ENCODE data around the gene EBI3. TPM values are rescaled to one million over a fixed set of nuclear protein-coding genes. Genes with fewer than 3 reads are reported as not detected.
A peak's percentile ranks its signal among the peaks of the same experiment; 100 is the strongest.
"Not testable (repeated sequence)": the region's sequence is repeated elsewhere in the genome, so short reads cannot be mapped to it uniquely, and the experiment has no call there.

The EBI3 gene
- total RNA-seq, 2 donors from 2014 or later, result 21.8 to 29.9 TPM

- Mint-ChIP-seq H3K4me1 (ENCODE audit: low read depth) (peaks cover 5% of the 10 kb centered on the region), H3K36me3 (ENCODE audit: insufficient read depth in 2 of 2) (peaks cover 0 to 2% of the 10 kb centered on the region in 2 donors), H3K9me3 (no peaks in the 10 kb centered on the region), H3K27ac (no peak overlapping the region), H3K27me3 (ENCODE audit: low read depth) (peaks cover 20% of the 10 kb centered on the region), H3K4me3 (peak overlapping the region; percentile 65 to 77)
- DNase-seq, result no peak
- ATAC-seq (replicated peaks in 1 of 2), result peak; percentile 25 to 28
These were observed 50.5 kb downstream of the EBI3 start for GRCh38 chr19:4279530-4280422.

DNA sequence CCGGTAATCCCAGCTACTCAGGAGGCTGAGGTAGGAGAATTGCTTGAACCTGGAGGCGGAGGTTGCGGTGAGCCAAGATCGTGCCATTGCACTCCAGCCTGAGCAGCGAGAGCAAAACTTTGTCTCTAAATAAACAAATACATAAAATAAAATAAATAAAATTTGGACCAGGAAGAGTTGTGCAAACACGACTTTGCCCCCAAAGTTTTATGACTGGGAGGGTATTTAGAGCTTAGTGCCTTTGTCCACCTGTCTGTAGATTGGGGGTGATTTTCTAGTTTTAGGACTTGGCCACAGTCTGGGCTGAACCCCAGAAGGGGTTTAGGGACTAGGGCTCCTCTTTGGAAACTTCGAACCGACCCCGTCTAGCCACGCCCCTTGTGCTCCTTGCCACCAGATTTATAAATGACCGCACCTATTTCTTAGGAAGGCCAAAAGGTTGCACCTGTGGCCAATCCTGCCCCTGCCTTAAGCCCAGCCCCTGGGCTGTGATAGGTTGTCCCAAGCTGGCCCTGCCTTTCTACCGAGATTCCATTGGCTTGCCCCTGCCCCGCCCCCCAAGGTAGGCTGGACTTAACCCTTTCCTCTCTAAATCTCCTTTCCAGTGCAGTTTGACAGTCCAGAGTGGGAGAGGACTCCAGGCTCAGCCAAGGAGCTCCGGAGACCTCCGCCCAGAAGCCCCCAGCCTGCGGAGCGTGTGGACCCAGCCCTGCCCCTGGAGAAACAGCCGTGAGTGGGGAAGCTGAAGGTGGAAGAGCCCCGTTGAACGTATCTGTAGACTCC is 55.0 kb downstream of the EBI3 start:
- peaks cover 5% of the 10 kb centered on the region for H3K4me1 Mint-ChIP-seq (ENCODE audit: low read depth)
- peaks cover 0 to 2% of the 10 kb centered on the region in 2 donors for H3K36me3 Mint-ChIP-seq (ENCODE audit: insufficient read depth in 2 of 2)
- H3K4me3 Mint-ChIP-seq, result no peak overlapping the region
- H3K27me3 Mint-ChIP-seq (ENCODE audit: low read depth), result peaks cover 12% of the 10 kb centered on the region
- H3K27ac Mint-ChIP-seq, result no peak overlapping the region
- peak in 1 of 2 donors; percentile 22 for ATAC-seq (replicated peaks in 1 of 2)
- DNase-seq, result no peak
- H3K9me3 Mint-ChIP-seq, result no peaks in the 10 kb centered on the region

DNA sequence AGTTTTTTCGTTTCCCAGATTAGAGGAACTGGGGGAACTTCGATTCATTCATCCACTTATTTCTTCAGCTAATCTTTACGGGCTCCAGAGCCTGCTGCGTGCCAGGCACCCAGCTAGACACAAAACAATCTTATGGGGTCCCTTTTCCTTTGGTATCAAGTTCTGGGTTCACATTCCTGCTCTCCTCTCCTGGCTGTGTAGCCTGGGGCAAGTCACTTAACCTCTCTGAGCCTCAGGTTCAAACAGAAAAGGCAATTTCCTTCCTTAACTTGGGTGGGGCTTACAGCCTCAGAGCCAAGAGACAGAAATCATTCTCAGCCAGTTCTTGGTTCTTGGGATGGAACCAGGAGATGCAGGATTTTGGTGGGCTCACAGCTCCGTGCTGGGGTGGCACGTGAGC is 55.7 kb downstream of the EBI3 start:
- no peak overlapping the region for H3K27ac Mint-ChIP-seq
- DNase-seq (no peak), ATAC-seq (replicated peaks in 1 of 2) (no peak)
- peaks cover 7% of the 10 kb centered on the region for H3K27me3 Mint-ChIP-seq (ENCODE audit: low read depth)
- H3K9me3 Mint-ChIP-seq, result no peaks in the 10 kb centered on the region
- peaks cover under 1% of the 10 kb centered on the region for H3K4me1 Mint-ChIP-seq (ENCODE audit: low read depth)
- peaks cover 0 to under 1% of the 10 kb centered on the region in 2 donors for H3K36me3 Mint-ChIP-seq (ENCODE audit: insufficient read depth in 2 of 2)
- no peak overlapping the region for H3K4me3 Mint-ChIP-seq

DNA sequence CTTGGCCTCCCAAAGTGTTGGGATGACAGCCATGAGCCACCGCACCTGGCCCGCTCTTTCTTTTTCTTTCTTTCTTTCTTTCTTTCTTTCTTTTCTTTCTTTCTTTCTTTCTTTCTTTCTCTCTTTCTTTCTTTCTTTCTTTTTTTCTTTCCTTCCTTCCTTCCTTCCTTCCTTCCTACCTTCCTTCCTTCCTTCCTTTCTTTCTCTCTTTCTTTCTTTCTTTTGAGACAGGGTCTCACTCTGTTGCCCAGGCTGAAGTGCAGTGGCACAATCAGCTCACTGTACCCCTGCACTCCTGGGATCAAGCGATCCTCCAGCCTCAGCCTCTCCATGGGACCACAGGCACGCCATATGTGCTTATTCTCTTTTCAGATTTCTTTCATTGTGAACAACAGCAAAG is 56.8 kb downstream of the EBI3 start:
- not testable (repeated sequence) for H3K27ac Mint-ChIP-seq; H3K4me3 Mint-ChIP-seq; H3K4me1 Mint-ChIP-seq (ENCODE audit: low read depth); DNase-seq; ATAC-seq (replicated peaks in 1 of 2); H3K9me3 Mint-ChIP-seq; H3K36me3 Mint-ChIP-seq (ENCODE audit: insufficient read depth in 2 of 2); H3K27me3 Mint-ChIP-seq (ENCODE audit: low read depth)

Other genes starting within 250 kb of the EBI3 start
- 1,000 to 10,000 TPM; 3,876 to 4,058 TPM for gene EEF2, start 244.1 kb upstream of the EBI3 start, total RNA-seq
- 10 to 100 TPM; 33.4 TPM for gene PIAS4, start 221.8 kb upstream of the EBI3 start, total RNA-seq
- 10 to 100 TPM; 29.9 to 39.6 TPM for gene ZBTB7A, start 162.6 kb upstream of the EBI3 start, total RNA-seq
- 100 to 1,000 TPM; 144 to 157 TPM for gene MAP2K2, start 105.4 kb upstream of the EBI3 start, total RNA-seq
- gene CREB3L3, start 75.9 kb upstream of the EBI3 start, total RNA-seq, result under 1 TPM in 1 of 2 donors, not detected in 1; 0.10 TPM
- gene SIRT6, start 47.0 kb upstream of the EBI3 start, total RNA-seq, result 10 to 100 TPM; 44.1 to 45.9 TPM
- 1 to 10 TPM; 2.8 to 4.1 TPM for gene ANKRD24, start 46.8 kb upstream of the EBI3 start, total RNA-seq
- 10 to 100 TPM; 27.3 to 32.7 TPM for gene YJU2, start 17.6 kb downstream of the EBI3 start, total RNA-seq
- not detected for gene SHD, start 49.7 kb downstream of the EBI3 start, total RNA-seq
- gene TMIGD2, start 72.9 kb downstream of the EBI3 start, total RNA-seq, result 10 to 100 TPM; 19.8 to 29.1 TPM
- 10 to 100 TPM; 17.1 to 22.8 TPM for gene FSD1, start 75.1 kb downstream of the EBI3 start, total RNA-seq
- gene STAP2, start 109.3 kb downstream of the EBI3 start, total RNA-seq, result 10 to 100 TPM in 1 of 2 donors, 1 to 10 TPM in 1; 8.3 to 10.0 TPM
- 10 to 100 TPM in 1 of 2 donors, 1 to 10 TPM in 1; 9.7 to 10.3 TPM for gene MPND, start 114.0 kb downstream of the EBI3 start, total RNA-seq
- gene SH3GL1, start 171.0 kb downstream of the EBI3 start, total RNA-seq, result 10 to 100 TPM; 40.6 TPM
- gene CHAF1A, start 173.1 kb downstream of the EBI3 start, total RNA-seq, result 10 to 100 TPM; 74.0 to 79.7 TPM
- 10 to 100 TPM; 55.2 to 61.3 TPM for gene UBXN6, start 228.3 kb downstream of the EBI3 start, total RNA-seq
- gene HDGFL2, start 242.8 kb downstream of the EBI3 start, total RNA-seq, result 10 to 100 TPM; 48.5 to 58.9 TPM